ENCODE data around the gene NDUFAB1. TPM values are rescaled to one million over a fixed set of nuclear protein-coding genes. Genes with fewer than 3 reads are reported as not detected.

NDUFAB1 gene
- total RNA-seq, 2 experiments from 2014 or later: 23.0 to 28.3 TPM

- Histone ChIP-seq H3K27ac (ENCODE audit: low read depth in 1 of 2, low read length in 2 of 2) (no peak overlapping the region), H3K27me3 (ENCODE audit: control insufficient read depth in 1 of 2, insufficient read depth in 2 of 2, low read length in 2 of 2) (no peaks in the 10 kb centered on the region), H3K36me3 (ENCODE audit: insufficient read depth, low read length) (peaks cover 27% of the 10 kb centered on the region), H3K4me1 (ENCODE audit: insufficient read depth, low read length) (peaks cover 20% of the 10 kb centered on the region), H3K9me3 (ENCODE audit: control insufficient read depth in 1 of 2, insufficient read depth in 1 of 2, low read length in 2 of 2) (no peaks in the 10 kb centered on the region), H3K4me3 (ENCODE audit: low read length) (no peak overlapping the region)
- H3K36me3 Mint-ChIP-seq (ENCODE audit: low read depth): peaks cover 60% of the 10 kb centered on the region
- DNase-seq: no peak
- ATAC-seq (ENCODE audit: poor library complexity): no peak
- no peak overlapping the region for H3K4me3 Mint-ChIP-seq
- no peaks in the 10 kb centered on the region for H3K27me3 Mint-ChIP-seq
- intact Hi-C loops (cut with DNase I, micrococcal nuclease): loop anchor here in 1 of 2 experiments (10.0 kb wide), 1 partner anchor 1600 kb away; the partner anchor contains the start of gene UQCRC2
- peaks cover 31% of the 10 kb centered on the region for H3K4me1 Mint-ChIP-seq (ENCODE audit: low read depth)
- POLR2A ChIA-PET: interaction anchor here (1.3 kb wide), 1 partner anchor 44 kb away, joined by 4 read pairs; the partner anchor contains the start of gene GGA2
- no peak overlapping the region for H3K27ac Mint-ChIP-seq
- CTCF ChIA-PET: interaction anchor here (1.0 kb wide), 1 partner anchor 119 kb away, joined by 3 read pairs; no protein-coding TSS in a partner anchor
- no peaks in the 10 kb centered on the region for H3K9me3 Mint-ChIP-seq
- TF ChIP-seq CTCF (IDR thresholded peaks at IDR 0.05): no peak
Observed at GRCh38 chr16:23554536-23554935, 41.6 kb downstream of the NDUFAB1 start.

- H3K9me3 Mint-ChIP-seq: no peaks in the 10 kb centered on the region
- Histone ChIP-seq H3K9me3 (ENCODE audit: control insufficient read depth in 1 of 2, insufficient read depth in 1 of 2, low read length in 2 of 2) (no peaks in the 10 kb centered on the region), H3K4me1 (ENCODE audit: insufficient read depth, low read length) (peaks cover 10% of the 10 kb centered on the region), H3K27ac (ENCODE audit: low read depth in 1 of 2, low read length in 2 of 2) (no peak overlapping the region), H3K27me3 (ENCODE audit: control insufficient read depth in 1 of 2, insufficient read depth in 2 of 2, low read length in 2 of 2) (no peaks in the 10 kb centered on the region), H3K36me3 (ENCODE audit: insufficient read depth, low read length) (peaks cover 37% of the 10 kb centered on the region), H3K4me3 (ENCODE audit: low read length) (no peak overlapping the region)
- H3K4me1 Mint-ChIP-seq (ENCODE audit: low read depth): peaks cover 15% of the 10 kb centered on the region
- ChIA-PET POLR2A (no interaction called here), CTCF (no interaction called here)
- no peak for TF ChIP-seq CTCF (IDR thresholded peaks at IDR 0.05)
- ATAC-seq (ENCODE audit: poor library complexity) (no peak), DNase-seq (no peak)
- H3K4me3 Mint-ChIP-seq: no peak overlapping the region
- H3K27ac Mint-ChIP-seq: no peak overlapping the region
- intact Hi-C loops (cut with DNase I, micrococcal nuclease): loop anchor here in 1 of 2 experiments (10.0 kb wide), 1 partner anchor 1597 kb away; the partner anchor contains the start of gene UQCRC2
- no peaks in the 10 kb centered on the region for H3K27me3 Mint-ChIP-seq
- H3K36me3 Mint-ChIP-seq (ENCODE audit: low read depth): peaks cover 61% of the 10 kb centered on the region
Observed at GRCh38 chr16:23552161-23552560, 44.0 kb downstream of the NDUFAB1 start.

GRCh38 chr16:23549938-23550337, 46.2 kb downstream of the NDUFAB1 start:
- DNase-seq (no peak), ATAC-seq (ENCODE audit: poor library complexity) (no peak)
- Mint-ChIP-seq H3K27ac (no peak overlapping the region), H3K4me3 (no peak overlapping the region), H3K9me3 (no peaks in the 10 kb centered on the region), H3K4me1 (ENCODE audit: low read depth) (peaks cover 7% of the 10 kb centered on the region), H3K36me3 (ENCODE audit: low read depth) (peaks cover 76% of the 10 kb centered on the region), H3K27me3 (no peaks in the 10 kb centered on the region)
- Histone ChIP-seq H3K4me3 (ENCODE audit: low read length) (no peak overlapping the region), H3K27ac (ENCODE audit: low read depth in 1 of 2, low read length in 2 of 2) (no peak overlapping the region), H3K4me1 (ENCODE audit: insufficient read depth, low read length) (no peaks in the 10 kb centered on the region), H3K27me3 (ENCODE audit: control insufficient read depth in 1 of 2, insufficient read depth in 2 of 2, low read length in 2 of 2) (no peaks in the 10 kb centered on the region), H3K36me3 (ENCODE audit: insufficient read depth, low read length) (peaks cover 55% of the 10 kb centered on the region), H3K9me3 (ENCODE audit: control insufficient read depth in 1 of 2, insufficient read depth in 1 of 2, low read length in 2 of 2) (no peaks in the 10 kb centered on the region)
- no peak for TF ChIP-seq CTCF (IDR thresholded peaks at IDR 0.05)
- CTCF ChIA-PET: no interaction called here
- POLR2A ChIA-PET: no interaction called here
- intact Hi-C loops (cut with DNase I, micrococcal nuclease): loop anchor here in 1 of 2 experiments (10.0 kb wide), 1 partner anchor 1595 kb away; the partner anchor contains the start of gene UQCRC2

Measured in CD4-positive, alpha-beta T cell (primary cell).